IMR-90 (cell line): Measurements from ENCODE around the gene MRPS22. TPM values are rescaled to one million over a fixed set of nuclear protein-coding genes. Genes with fewer than 3 reads are reported as not detected.

Source experiments
- ATAC-seq: fragments of 200-7000 bp; cut with Tn5 transposase; 2 replicates; pipeline ENCODE4 v1.9.1; 2020; ENCODE audit warnings: low read depth, mild to moderate bottlenecking, moderate library complexity
- BruUV-seq: library from RNA; stranded (reverse); fragments of 400-500 nt; replicated peaks from 2 replicates; lab custom pipeline; 2021; lab: Mats Ljungman, UMichigan
- CTCF ChIA-PET: fragments of 300-600 bp; formaldehyde crosslinking; extraction: SDS; loops from one replicate; lab custom pipeline; 2021; ENCODE audit warnings: antibody characterized with exemption; lab: Yijun Ruan, JAX
- POLR2A ChIA-PET: fragments of 300-600 bp; sonication (Branson Sonifier 250); formaldehyde crosslinking; loops from one replicate; lab custom pipeline; 2022; ENCODE audit warnings: antibody characterized with exemption; ENCODE audit not compliant: unreplicated experiment; lab: Charles Lee
- DNase-seq: peaks from one replicate; pipeline ENCODE4 v3.0.0; 2013
- H2AFZ ChIP-seq: replicated peaks from 2 replicates; pipeline ENCODE3; 2013; ENCODE audit warnings: low read length, mild to moderate bottlenecking; ENCODE audit not compliant: poor library complexity
- H2AK5ac ChIP-seq: 2 replicates; pipeline ENCODE4 v1.6.1; 2013; ENCODE audit warnings: low read depth, low read length, inconsistent platforms
- H2AK9ac ChIP-seq: replicated peaks from 2 replicates; pipeline ENCODE3; 2013; ENCODE audit warnings: mild to moderate bottlenecking, low read depth, low read length, moderate library complexity; ENCODE audit not compliant: poor library complexity
- H2BK120ac ChIP-seq: 2 replicates; pipeline ENCODE4 v1.6.1; 2013; ENCODE audit warnings: low read depth, low read length, inconsistent platforms
- H2BK15ac ChIP-seq: 3 replicates; pipeline ENCODE4 v1.6.1; 2013; ENCODE audit warnings: low read depth, low read length, inconsistent platforms
- H2BK20ac ChIP-seq: 2 replicates; pipeline ENCODE4 v1.6.1; 2013; ENCODE audit warnings: low read depth, mild to moderate bottlenecking, inconsistent platforms, low read length, moderate library complexity
- H2BK5ac ChIP-seq: 2 replicates; pipeline ENCODE4 v1.6.1; 2013; ENCODE audit warnings: mild to moderate bottlenecking, low read depth, low read length, inconsistent platforms; ENCODE audit not compliant: poor library complexity, severe bottlenecking
- H3K14ac ChIP-seq: replicated peaks from 2 replicates; pipeline ENCODE4 v1.6.1; 2013; ENCODE audit warnings: low read depth, low read length, inconsistent platforms
- H3K18ac ChIP-seq: 2 replicates; pipeline ENCODE4 v1.6.1; 2013; ENCODE audit warnings: low read depth, low read length, control low read depth
- H3K23ac ChIP-seq: 2 replicates; pipeline ENCODE4 v1.6.1; 2013; ENCODE audit warnings: low read depth, low read length, inconsistent platforms
- H3K27ac ChIP-seq: 2 replicates; pipeline ENCODE4 v1.5.1; 2013; ENCODE audit warnings: mild to moderate bottlenecking, control low read depth, low read length; ENCODE audit not compliant: insufficient read depth
- H3K27me3 ChIP-seq: 2 replicates; pipeline ENCODE4 v1.6.1; 2013; ENCODE audit warnings: low read length; ENCODE audit not compliant: control insufficient read depth, insufficient read depth
- H3K36me3 ChIP-seq: 2 replicates; pipeline ENCODE4 v1.6.1; 2013; ENCODE audit warnings: low read length, mixed read lengths; ENCODE audit not compliant: control insufficient read depth, insufficient read depth
- H3K4ac ChIP-seq: 2 replicates; pipeline ENCODE4 v1.6.1; 2013; ENCODE audit warnings: low read depth, low read length, inconsistent platforms
- H3K4me1 ChIP-seq: 2 replicates; pipeline ENCODE4 v1.6.1; 2013; ENCODE audit warnings: low read length, mixed read lengths; ENCODE audit not compliant: control insufficient read depth, insufficient read depth
- H3K4me2 ChIP-seq: 2 replicates; pipeline ENCODE4 v1.6.1; 2013; ENCODE audit warnings: low read depth, mild to moderate bottlenecking, control low read depth, low read length, moderate library complexity
- H3K4me3 ChIP-seq: 2 replicates; pipeline ENCODE4 v1.5.1; 2013; ENCODE audit warnings: low read depth, mild to moderate bottlenecking, control low read depth, low read length, moderate library complexity; ENCODE audit not compliant: insufficient read depth
- H3K56ac ChIP-seq: 2 replicates; pipeline ENCODE4 v1.6.1; 2013; ENCODE audit warnings: low read length, inconsistent platforms; ENCODE audit not compliant: insufficient read depth; ENCODE audit errors: extremely low read depth
- H3K79me1 ChIP-seq, 2 experiments: 2 replicates each; pipeline ENCODE4 v1.6.1; 2013; ENCODE audit warnings: low read length in 2 of 2, inconsistent platforms in 1 of 2, low read depth in 1 of 2
- H3K9ac ChIP-seq: 2 replicates; pipeline ENCODE4 v1.6.1; 2013; ENCODE audit warnings: low read depth, low read length, control low read depth
- H3K9me1 ChIP-seq: 2 replicates; pipeline ENCODE4 v1.6.1; 2013; ENCODE audit warnings: low read length, inconsistent platforms; ENCODE audit not compliant: insufficient read depth
- H3K9me3 ChIP-seq: 2 replicates; pipeline ENCODE4 v1.6.1; 2013; ENCODE audit warnings: low read length; ENCODE audit not compliant: control insufficient read depth, insufficient read depth
- H4K20me1 ChIP-seq: 2 replicates; pipeline ENCODE4 v1.6.1; 2013; ENCODE audit warnings: low read length, inconsistent platforms; ENCODE audit not compliant: insufficient read depth
- H4K5ac ChIP-seq: 2 replicates; pipeline ENCODE4 v1.6.1; 2013; ENCODE audit warnings: mild to moderate bottlenecking, low read depth, low read length, control low read depth
- H4K8ac ChIP-seq, 2 experiments: 2 replicates each; pipeline ENCODE4 v1.6.1; 2013; ENCODE audit warnings: low read depth in 2 of 2, low read length in 2 of 2, control low read depth in 1 of 2, inconsistent platforms in 1 of 2
- H4K91ac ChIP-seq: 2 replicates; pipeline ENCODE4 v1.6.1; 2013; ENCODE audit warnings: low read depth, low read length, inconsistent platforms; ENCODE audit not compliant: insufficient read depth
- BHLHE40 ChIP-seq: fragments of 150-350 bp; IDR thresholded peaks from 2 replicates; pipeline ENCODE4 v1.6.1; 2016; ENCODE audit warnings: mild to moderate bottlenecking, low read depth, low read length
- CEBPB ChIP-seq: IDR thresholded peaks from 2 replicates; pipeline ENCODE4 v1.6.1; 2012; ENCODE audit warnings: low read depth, low read length, improper control_type of control experiment
- CHD1 ChIP-seq: IDR thresholded peaks from 2 replicates; pipeline ENCODE4 v1.6.1; 2012; ENCODE audit warnings: low read depth, low read length, improper control_type of control experiment
- FOS ChIP-seq: fragments of 150-350 bp; IDR thresholded peaks from 2 replicates; pipeline ENCODE4 v1.6.1; 2016; ENCODE audit warnings: low read depth, low read length
- MAZ ChIP-seq: IDR thresholded peaks from 2 replicates; pipeline ENCODE4 v1.6.1; 2012; ENCODE audit warnings: low read depth, mild to moderate bottlenecking, low read length, improper control_type of control experiment, moderate library complexity, borderline replicate concordance
- MXI1 ChIP-seq: IDR thresholded peaks from 2 replicates; pipeline ENCODE4 v1.6.1; 2012; ENCODE audit warnings: low read depth, mild to moderate bottlenecking, low read length, moderate library complexity, borderline replicate concordance
- WGBS, 2 experiments: methylation state at CpG; one replicate each; pipeline versions ENCODE4 v1.1.5 to v1.1.7; 2013; ENCODE audit warnings: missing lambda C conversion rate in 2 of 2; ENCODE audit not compliant: insufficient read length in 1 of 2; ENCODE audit errors: extremely low coverage in 2 of 2; 5-methylcytosine and 5-hydroxymethylcytosine counted together
- dilution Hi-C: fragments of 300-500 bp; cut with HindIII; formaldehyde crosslinking; loops from one replicate; pipeline ENCODE4 v1.14.3; 2018; ENCODE audit warnings: low sequenced_read_pairs; ENCODE audit not compliant: unreplicated experiment
- in situ Hi-C: fragments of 300-500 bp; cut with MboI; formaldehyde crosslinking; loops from 3 replicates; pipeline ENCODE4 v1.14.3; 2019; ENCODE audit warnings: low sequenced_read_pairs, inconsistent platforms, mixed read lengths
- intact Hi-C: fragments of 100-400 bp; cut with micrococcal nuclease; formaldehyde crosslinking; loops from 2 replicates; pipeline ENCODE4 v1.10.0; 2022
- polyA plus RNA-seq, 3 experiments: library from polyadenylated mRNA; depleted of rRNA; stranded (reverse); fragments of >200 nt; gene quantifications; 2 replicates each; pipeline ENCODE4 v1.2.3, GENCODE V29; 2012; ENCODE audit warnings: low replicate concordance in 1 of 3
- total RNA-seq: library from RNA; depleted of rRNA; stranded (reverse); fragments of >200 nt; gene quantifications from 2 replicates; pipeline ENCODE4 v1.2.3, GENCODE V29; 2012

MRPS22 gene
- total and polyA plus RNA-seq, 2 of the 4 experiments (the other 2 are of a cell fraction): 54.5 to 72.4 TPM

DNA sequence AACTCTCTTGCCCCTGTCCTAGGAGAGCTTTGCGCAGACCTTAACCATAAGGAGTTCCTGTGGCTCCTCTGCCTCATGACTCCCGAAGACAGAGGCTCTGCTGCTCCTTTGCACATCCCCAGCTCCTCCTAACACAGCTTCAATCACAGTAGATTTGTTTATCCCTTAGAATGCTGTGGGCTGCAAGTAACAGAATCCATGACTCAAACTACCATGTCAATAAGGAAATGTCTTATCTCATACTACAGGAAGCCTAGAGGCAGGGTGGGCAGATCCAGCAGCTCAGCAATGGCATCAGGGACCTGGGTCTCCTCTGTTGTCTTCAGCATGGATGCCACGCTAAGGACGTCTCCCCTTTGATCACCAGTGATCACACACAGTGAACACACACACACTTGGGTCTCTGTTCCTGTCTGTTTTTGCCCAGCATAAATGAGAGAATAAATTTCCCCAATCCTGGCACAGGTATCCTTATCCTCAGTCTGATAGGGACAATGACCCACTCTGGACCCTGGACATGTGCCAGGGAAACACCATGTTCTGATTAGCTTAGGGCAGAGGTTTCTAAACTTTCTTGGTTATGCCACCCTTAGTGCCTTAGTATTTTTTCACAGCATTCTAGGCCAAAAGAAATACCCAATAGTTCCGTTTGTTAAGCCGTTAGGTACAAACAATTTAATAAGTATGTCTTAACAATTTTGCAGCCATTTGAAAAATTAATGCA is 46.1 kb upstream of the MRPS22 start (continued):
- no peak for TF ChIP-seq CHD1

DNA sequence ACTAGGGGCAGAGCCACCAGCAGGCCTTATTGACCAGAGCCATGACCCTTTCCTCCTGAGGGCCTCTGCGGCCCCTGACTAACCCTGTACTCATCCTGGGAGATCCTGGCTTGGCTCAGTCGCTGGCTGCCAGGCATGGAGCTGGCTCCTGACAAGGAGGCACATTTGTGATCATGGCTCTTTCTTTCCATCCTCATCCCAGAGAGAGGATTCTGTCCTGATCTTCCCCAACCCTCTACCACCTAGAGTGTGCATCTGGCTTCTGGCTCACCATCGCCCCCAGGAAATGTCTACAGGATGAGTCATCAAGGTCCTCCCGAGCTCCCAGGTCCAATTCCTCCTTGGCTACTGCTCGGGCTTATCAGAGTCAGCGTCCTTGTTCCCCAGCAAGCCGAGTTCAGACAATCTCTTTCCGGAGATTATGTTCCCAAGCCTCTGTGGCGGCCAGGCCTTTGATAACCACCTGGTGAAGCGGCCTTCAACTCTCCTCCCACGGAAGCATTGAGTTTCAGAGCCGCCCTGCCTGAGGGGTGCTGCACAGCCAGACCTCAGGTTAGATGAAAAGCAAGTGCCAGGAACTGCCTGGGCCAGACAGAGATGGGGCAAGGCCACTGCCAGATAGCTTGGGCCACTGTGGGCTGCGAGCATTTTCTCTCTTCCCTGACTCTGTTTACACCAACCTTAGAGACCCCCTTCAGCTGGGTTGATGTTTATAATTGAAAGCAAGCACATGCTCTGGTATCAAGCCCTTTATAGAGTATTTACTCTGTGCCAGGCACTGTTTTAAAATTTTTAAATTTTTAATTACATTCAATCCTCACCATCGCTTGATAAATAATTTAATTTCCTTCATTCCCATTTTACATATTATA is 44.3 kb upstream of the MRPS22 start:
- TF ChIP-seq MXI1 (no peak), BHLHE40 (no peak; the same call in 1 of the 2 replicates), FOS (peak; percentile 81), CEBPB (no peak), MAZ (no peak)
- H3K36me3 ChIP-seq: no peaks in the 10 kb centered on the region
- H2AK9ac ChIP-seq: peak overlapping the region; percentile 75
- H4K91ac ChIP-seq: peak overlapping the region; percentile 96
- H2AK5ac ChIP-seq: peak overlapping the region; percentile 89; the same call in 1 of the 2 replicates
- peaks cover 2% of the 10 kb centered on the region; the same call in 1 of the 2 replicates for H3K9me3 ChIP-seq
- H2BK15ac ChIP-seq: peak overlapping the region; percentile 96; the same call in 2 of the 3 replicates
- peak overlapping the region; percentile 70 for H3K23ac ChIP-seq
- peak overlapping the region; percentile 84 for H2BK5ac ChIP-seq
- WGBS, 2 experiments: 74 to 100% methylated on average over 1 to 8 of the region's 14 CpGs
- no TSS peak for BruUV-seq
- dilution Hi-C loops (no loop called here), intact Hi-C loops (no loop called here), in situ Hi-C loops (no loop called here)
- ChIA-PET CTCF (no interaction called here), POLR2A (interaction anchor here (0.6 kb wide), 1 partner anchor 15 kb away, joined by 4 read pairs; no protein-coding TSS in a partner anchor)
- no peak overlapping the region for H3K4me3 ChIP-seq
- H4K5ac ChIP-seq: peak overlapping the region; percentile 65
- H3K27ac ChIP-seq: peak overlapping the region; percentile 50
- 0 out of 2 replicates have a peak overlapping the region, but pooled peaks have one; percentile 12 for H3K56ac ChIP-seq
- no peak overlapping the region for H3K9ac ChIP-seq
- no peaks in the 10 kb centered on the region for H4K20me1 ChIP-seq
- DNase-seq: peak; percentile 61
- H2AFZ ChIP-seq: peak overlapping the region; percentile 79
- peak overlapping the region; percentile 40 to 92 for H4K8ac ChIP-seq
- peak overlapping the region; percentile 98 for H2BK120ac ChIP-seq
- H3K79me1 ChIP-seq: no peaks in the 10 kb centered on the region
- H3K4me2 ChIP-seq: no peak overlapping the region
- peaks cover 33% of the 10 kb centered on the region for H3K9me1 ChIP-seq
- peak overlapping the region; percentile 70 for H3K14ac ChIP-seq
- H3K27me3 ChIP-seq: no peaks in the 10 kb centered on the region
- peak overlapping the region; percentile 92 for H3K4ac ChIP-seq
- H3K4me1 ChIP-seq: peaks cover 35% of the 10 kb centered on the region
- H3K18ac ChIP-seq: peak overlapping the region; percentile 81
- H2BK20ac ChIP-seq: peak overlapping the region; percentile 96
- ATAC-seq: no peak
